ENCODE measurements around the gene ANP32A.

DNA sequence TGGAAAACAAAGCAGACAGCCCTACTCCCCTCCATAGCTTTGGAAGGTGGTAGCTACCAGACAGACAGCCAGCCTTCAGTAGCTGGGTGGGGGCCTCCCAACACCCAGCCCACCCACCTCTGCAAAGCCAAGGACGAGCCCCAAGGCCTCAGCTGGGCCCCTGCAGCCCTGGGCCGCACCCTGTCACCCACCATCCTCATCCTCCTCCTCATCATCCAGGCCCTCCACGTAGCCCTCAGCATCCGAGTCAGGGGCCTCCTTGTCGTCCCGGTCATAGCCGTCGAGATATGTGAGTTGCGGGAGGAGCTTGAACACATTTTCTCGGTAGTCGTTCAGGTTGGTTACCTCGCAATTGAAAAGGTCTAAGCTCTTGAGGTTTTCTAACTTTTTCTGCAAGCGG is 36.5 kb downstream of the ANP32A start:
- TF ChIP-seq, protein P1, sequence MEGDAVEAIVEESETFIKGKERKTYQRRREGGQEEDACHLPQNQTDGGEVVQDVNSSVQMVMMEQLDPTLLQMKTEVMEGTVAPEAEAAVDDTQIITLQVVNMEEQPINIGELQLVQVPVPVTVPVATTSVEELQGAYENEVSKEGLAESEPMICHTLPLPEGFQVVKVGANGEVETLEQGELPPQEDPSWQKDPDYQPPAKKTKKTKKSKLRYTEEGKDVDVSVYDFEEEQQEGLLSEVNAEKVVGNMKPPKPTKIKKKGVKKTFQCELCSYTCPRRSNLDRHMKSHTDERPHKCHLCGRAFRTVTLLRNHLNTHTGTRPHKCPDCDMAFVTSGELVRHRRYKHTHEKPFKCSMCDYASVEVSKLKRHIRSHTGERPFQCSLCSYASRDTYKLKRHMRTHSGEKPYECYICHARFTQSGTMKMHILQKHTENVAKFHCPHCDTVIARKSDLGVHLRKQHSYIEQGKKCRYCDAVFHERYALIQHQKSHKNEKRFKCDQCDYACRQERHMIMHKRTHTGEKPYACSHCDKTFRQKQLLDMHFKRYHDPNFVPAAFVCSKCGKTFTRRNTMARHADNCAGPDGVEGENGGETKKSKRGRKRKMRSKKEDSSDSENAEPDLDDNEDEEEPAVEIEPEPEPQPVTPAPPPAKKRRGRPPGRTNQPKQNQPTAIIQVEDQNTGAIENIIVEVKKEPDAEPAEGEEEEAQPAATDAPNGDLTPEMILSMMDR (IDR thresholded peaks at IDR 0.05 in 2 of 3, conservative IDR thresholded peaks at IDR 0.05 in 1 of 3; ENCODE audit: borderline replicate concordance in 1 of 3, insufficient read depth in 1 of 3, low read depth in 2 of 3, low read length in 2 of 3): no peak
- TF ChIP-seq POLR2AphosphoS5 (IDR thresholded peaks at IDR 0.05; ENCODE audit: low read depth, low read length) (no peak), ZNF274 (IDR thresholded peaks at IDR 0.05; ENCODE audit: low read depth, low read length) (no peak)
